Pulmonary artery endothelial cell (primary cell): Measurements from ENCODE around the gene RNPC3. TPM values are rescaled to one million over a fixed set of nuclear protein-coding genes. Genes with fewer than 3 reads are reported as not detected.
"Not testable (repeated sequence)": the region's sequence is repeated elsewhere in the genome, so short reads cannot be mapped to it uniquely, and the experiment has no call there.

Experiments
- DNase-seq: peaks from one replicate; pipeline ENCODE4 v3.0.0-alpha.2; 2011; ENCODE audit warnings: low read depth, low spot score
- total RNA-seq: library from RNA; depleted of rRNA; stranded (reverse); fragments of >200 nt; gene quantifications from 2 replicates; pipeline ENCODE4 v1.2.3, GENCODE V29; 2014

Gene RNPC3
- total RNA-seq, 1 donor from 2014 or later: 3.2 TPM

GRCh38 chr1:103560427-103560826, 34.9 kb downstream of the RNPC3 start:
- no peak for DNase-seq

GRCh38 chr1:103561124-103561523, 35.6 kb downstream of the RNPC3 start:
- not testable (repeated sequence) for DNase-seq

- DNase-seq: no peak
Measured at GRCh38 chr1:103561643-103562395, 36.3 kb downstream of the RNPC3 start.

DNA sequence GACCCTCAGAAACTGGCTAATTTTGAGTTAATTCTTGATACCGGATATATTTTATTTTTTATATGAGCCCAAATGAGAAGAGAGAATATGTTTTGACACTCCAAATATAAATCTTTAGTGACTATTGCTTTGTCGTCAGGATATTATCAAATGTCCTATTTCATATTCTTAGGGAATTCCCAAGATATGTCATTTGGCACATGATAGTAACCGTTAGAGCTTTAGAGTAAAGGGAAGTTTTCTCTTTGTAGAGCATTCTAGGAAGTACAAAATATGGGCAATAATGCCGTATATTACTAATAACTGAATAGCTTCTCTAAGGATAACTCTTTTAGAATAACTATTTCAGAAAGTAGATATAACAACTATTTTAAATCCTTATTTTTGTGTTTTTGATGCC, 37.6 kb downstream of the RNPC3 start:
- no peak for DNase-seq

- DNase-seq: no peak
Measured at GRCh38 chr1:103569493-103569892, 44.0 kb downstream of the RNPC3 start.

DNA sequence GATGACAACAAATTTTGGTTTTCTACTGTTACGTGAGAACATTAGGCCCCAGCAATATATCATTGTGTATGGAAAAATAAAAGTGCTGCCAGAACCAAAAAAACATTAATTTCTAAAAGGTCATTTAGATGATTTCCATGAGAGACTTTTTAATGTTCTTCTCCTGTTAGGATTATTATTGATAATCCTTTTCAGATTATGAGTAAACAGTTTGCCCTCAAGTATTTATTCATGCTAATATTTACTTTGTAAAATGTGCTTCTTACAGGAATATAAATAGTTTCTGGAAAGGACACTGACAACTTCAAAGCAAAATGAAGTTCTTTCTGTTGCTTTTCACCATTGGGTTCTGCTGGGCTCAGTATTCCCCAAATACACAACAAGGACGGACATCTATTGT, 45.8 kb downstream of the RNPC3 start, which contains the start of gene AMY2B:
AMY2B (plus strand) TSS at position 301 of the 400 bp plus-strand sequence; CDS start at position 315, 14 bp downstream.
- DNase-seq: not testable (repeated sequence)

DNA sequence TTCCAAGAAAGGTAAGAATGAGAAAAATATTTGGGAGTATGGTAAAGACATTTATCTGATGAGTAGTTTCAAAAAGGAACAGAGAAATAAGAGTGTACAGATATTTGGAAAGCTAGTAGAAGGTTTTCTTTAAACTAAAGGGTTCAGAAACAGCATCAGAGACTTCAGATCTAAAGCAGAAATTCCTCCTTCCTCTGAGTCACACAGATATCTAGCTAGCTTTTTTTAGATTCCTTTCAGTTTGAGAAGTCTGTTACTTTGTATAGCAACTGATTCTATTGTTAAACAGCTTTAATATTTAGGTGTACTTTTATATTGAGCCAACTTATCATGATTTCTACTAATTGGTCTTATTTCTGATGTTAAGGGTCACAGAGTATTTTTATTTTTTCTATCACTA, 50.6 kb downstream of the RNPC3 start:
- DNase-seq: no peak

DNA sequence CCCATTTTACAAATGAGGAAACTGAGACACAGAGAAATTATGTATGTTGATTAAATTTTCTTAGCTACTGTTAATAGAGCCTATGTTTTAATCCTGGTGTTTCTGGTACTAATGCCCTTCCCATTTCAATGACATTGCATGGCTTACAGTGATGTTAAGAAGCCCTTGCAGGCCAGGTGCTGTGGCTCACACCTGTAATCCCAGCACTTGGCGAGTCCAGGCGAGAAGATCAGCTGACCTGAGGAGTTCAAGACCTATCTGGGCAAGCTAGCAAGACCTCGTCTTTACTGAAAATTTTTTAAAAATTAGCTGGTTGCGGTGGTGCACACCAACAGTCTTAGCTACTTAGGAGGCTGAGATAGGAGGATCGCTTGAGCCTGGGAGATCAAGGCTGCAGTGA, 51.3 kb downstream of the RNPC3 start:
- not testable (repeated sequence) for DNase-seq

GRCh38 chr1:103582464-103582863, 57.0 kb downstream of the RNPC3 start:
- no peak for DNase-seq

GRCh38 chr1:103583887-103584286, 58.4 kb downstream of the RNPC3 start:
- DNase-seq: no peak

GRCh38 chr1:103584537-103584936, 59.0 kb downstream of the RNPC3 start:
- DNase-seq: no peak

DNA sequence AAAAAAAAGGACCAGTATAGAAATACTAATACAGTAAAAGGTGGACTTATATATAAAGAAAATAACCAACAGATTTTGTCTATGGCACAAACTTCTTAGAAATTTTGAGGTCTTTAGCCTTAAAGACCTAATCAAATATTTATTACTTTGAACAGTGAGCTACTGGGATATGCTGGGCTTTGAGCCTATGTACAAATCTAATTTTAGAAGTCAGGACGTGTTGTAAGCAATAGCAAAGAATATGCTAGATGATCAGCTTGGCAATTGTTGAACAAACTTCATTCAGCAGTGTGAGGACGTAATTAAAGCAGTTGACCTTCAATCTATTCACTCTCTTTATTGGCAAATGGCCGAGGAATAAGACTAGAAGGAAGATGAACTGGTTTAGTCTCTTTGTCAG, 77.2 kb downstream of the RNPC3 start:
- DNase-seq: not testable (repeated sequence)

Other genes with a start within 250 kb of the RNPC3 start
- gene AMY2B, start 45.9 kb downstream of the RNPC3 start, total RNA-seq: 1.2 and 1.5 TPM in 2 replicates
- gene AMY2A, start 91.7 kb downstream of the RNPC3 start, total RNA-seq: not detected in 2 replicates
- gene AMY1A, start 130.1 kb downstream of the RNPC3 start, total RNA-seq: not detected in 2 replicates
- not detected in 2 replicates for gene AMY1B, start 170.5 kb downstream of the RNPC3 start, total RNA-seq
- not detected in 2 replicates for gene AMY1C, start 224.2 kb downstream of the RNPC3 start, total RNA-seq